Gastroesophageal sphincter (tissue), 4 donors: ENCODE measurements around the gene CPB2. TPM values are rescaled to one million over a fixed set of nuclear protein-coding genes. Genes with fewer than 3 reads are reported as not detected.

Experiments
- ATAC-seq: fragments of 150-250 bp; one replicate; pipeline ENCODE4 v1.9.1; 2016; ENCODE audit warnings: mild to moderate bottlenecking, moderate library complexity
- H3K27ac ChIP-seq, 4 donors: fragments of 200-600 bp; sonication (generic) in 3 of 4; 1 replicate in 3 of 4; 2 replicates in 1 of 4; pipeline ENCODE4 v1.5.1; 2016 to 2019
- H3K27me3 ChIP-seq: fragments of 200-600 bp; sonication (generic); one replicate; pipeline ENCODE4 v1.5.1; 2019
- H3K36me3 ChIP-seq, 2 donors: fragments of 200-600 bp; sonication (generic); one replicate each; pipeline ENCODE4 v1.5.1; 2019; ENCODE audit warnings: control low read depth in 1 of 2
- H3K4me1 ChIP-seq, 3 donors: fragments of 200-600 bp; sonication (generic); 1 replicate in 2 of 3; 2 replicates in 1 of 3; pipeline ENCODE4 v1.5.1; 2016 to 2019; ENCODE audit warnings: control low read depth in 2 of 3
- H3K4me3 ChIP-seq, 2 donors: fragments of 200-600 bp; sonication (generic); one replicate each; pipeline ENCODE4 v1.5.1; 2019; ENCODE audit warnings: mild to moderate bottlenecking in 1 of 2, moderate library complexity in 1 of 2
- H3K9me3 ChIP-seq, 3 donors: fragments of 200-600 bp; sonication (generic); one replicate each; pipeline ENCODE4 v1.5.1; 2017 to 2019; ENCODE audit warnings: control low read depth in 2 of 3
- CTCF ChIP-seq, 4 experiments: fragments of 200-600 bp in 2 of 4; fragments of 450-650 bp in 2 of 4; sonication (generic) in 1 of 4; IDR thresholded peaks; one replicate each; pipeline ENCODE4 v1.5.1; 2017 to 2019; ENCODE audit warnings: antibody characterized with exemption in 4 of 4, mild to moderate bottlenecking in 2 of 4, moderate library complexity in 2 of 4
- EP300 ChIP-seq: sonication (generic); formaldehyde crosslinking; IDR thresholded peaks from one replicate; pipeline ENCODE4 v1.6.1; 2017; ENCODE audit warnings: antibody characterized with exemption, mild to moderate bottlenecking
- POLR2A ChIP-seq, 2 donors: fragments of 450-650 bp; IDR thresholded peaks; one replicate each; pipeline ENCODE4 v1.6.1; 2017; ENCODE audit warnings: antibody characterized with exemption in 2 of 2, mild to moderate bottlenecking in 2 of 2, moderate library complexity in 1 of 2
- POLR2AphosphoS5 ChIP-seq: sonication (generic); formaldehyde crosslinking; IDR thresholded peaks from one replicate; pipeline ENCODE4 v1.6.1; 2017; ENCODE audit warnings: antibody characterized with exemption
- WGBS, 2 donors: methylation state at CpG; one replicate each; pipeline ENCODE4 v1.1.5; 2018; ENCODE audit warnings: low coverage in 1 of 2; 5-methylcytosine and 5-hydroxymethylcytosine counted together
- total RNA-seq, 4 donors: library from RNA; depleted of rRNA; stranded (reverse); fragments of >200 nt; gene quantifications; one replicate each; pipeline ENCODE4 v1.1.0, GENCODE V29; 2016

Gene CPB2
- total RNA-seq, 4 donors from 2014 or later: not detected

GRCh38 chr13:46010148-46010547, 94.7 kb downstream of the CPB2 start:
- ATAC-seq: no peak
- no peaks in the 10 kb centered on the region for H3K27me3 ChIP-seq
- H3K36me3 ChIP-seq: peaks cover 0 to 70% of the 10 kb centered on the region in 2 donors
- TF ChIP-seq CTCF (IDR thresholded peaks at IDR 0.05) (no peak), EP300 (no peak), POLR2A (IDR thresholded peaks at IDR 0.05) (no peak), POLR2AphosphoS5 (no peak)
- no peaks in the 10 kb centered on the region for H3K4me1 ChIP-seq
- 78 to 83% methylated on average over 6 of the region's 6 CpGs for WGBS, 2 donors
- H3K9me3 ChIP-seq: no peaks in the 10 kb centered on the region
- no peak overlapping the region for H3K4me3 ChIP-seq
- H3K27ac ChIP-seq: no peak overlapping the region

- Histone ChIP-seq H3K4me1 (no peaks in the 10 kb centered on the region), H3K27me3 (no peaks in the 10 kb centered on the region), H3K4me3 (no peak overlapping the region), H3K36me3 (peaks cover 0 to 70% of the 10 kb centered on the region in 2 donors), H3K27ac (no peak overlapping the region), H3K9me3 (no peaks in the 10 kb centered on the region)
- WGBS, 2 donors: 91 to 97% methylated on average over 2 of the region's 2 CpGs
- no peak for ATAC-seq
- TF ChIP-seq CTCF (IDR thresholded peaks at IDR 0.05): no peak
- TF ChIP-seq POLR2A (IDR thresholded peaks at IDR 0.05): no peak
- TF ChIP-seq POLR2AphosphoS5: no peak
- TF ChIP-seq EP300: no peak
Observed at GRCh38 chr13:46008631-46009030, 96.2 kb downstream of the CPB2 start.

- no peaks in the 10 kb centered on the region for H3K27me3 ChIP-seq
- WGBS, 2 donors: 82 to 92% methylated on average over 5 to 6 of the region's 6 CpGs
- no peaks in the 10 kb centered on the region for H3K9me3 ChIP-seq
- peaks cover 0 to 77% of the 10 kb centered on the region in 2 donors for H3K36me3 ChIP-seq
- TF ChIP-seq POLR2A (IDR thresholded peaks at IDR 0.05): no peak
- no peak for TF ChIP-seq EP300
- no peak for TF ChIP-seq POLR2AphosphoS5
- TF ChIP-seq CTCF (IDR thresholded peaks at IDR 0.05): no peak
- no peak overlapping the region for H3K4me3 ChIP-seq
- H3K4me1 ChIP-seq: no peaks in the 10 kb centered on the region
- ATAC-seq: no peak
- no peak overlapping the region for H3K27ac ChIP-seq
Observed at GRCh38 chr13:46006688-46007452, 98.0 kb downstream of the CPB2 start.

GRCh38 chr13:46004491-46004890, 100.3 kb downstream of the CPB2 start:
- WGBS, 2 donors: 82 to 86% methylated on average over 1 of the region's 1 CpG
- no peak for ATAC-seq

More at GRCh38 chr13:46004491-46004890, 100.3 kb downstream of the CPB2 start:
- no peak overlapping the region for H3K27ac ChIP-seq
- H3K36me3 ChIP-seq: peaks cover 9 to 78% of the 10 kb centered on the region in 2 donors
- H3K9me3 ChIP-seq: no peaks in the 10 kb centered on the region
- H3K4me1 ChIP-seq: no peaks in the 10 kb centered on the region
- no peak overlapping the region for H3K4me3 ChIP-seq
- TF ChIP-seq POLR2AphosphoS5 (no peak), EP300 (no peak), POLR2A (IDR thresholded peaks at IDR 0.05) (no peak), CTCF (IDR thresholded peaks at IDR 0.05) (no peak)
- H3K27me3 ChIP-seq: no peaks in the 10 kb centered on the region

Other genes with a start within 250 kb of the CPB2 start
- gene ZC3H13, start 52.3 kb downstream of the CPB2 start, total RNA-seq: 10 to 100 TPM; 31.6 to 49.7 (median 38.0) TPM
- 10 to 100 TPM in 3 of 4 donors, 1 to 10 TPM in 1; 9.0 to 48.9 (median 27.8) TPM for gene LCP1, start 77.1 kb upstream of the CPB2 start, total RNA-seq
- not detected for gene LRRC63, start 106.9 kb upstream of the CPB2 start, total RNA-seq